SK-N-DZ (cell line): ENCODE data around the gene SULT1E1. TPM values are rescaled to one million over a fixed set of nuclear protein-coding genes. Genes with fewer than 3 reads are reported as not detected.

Experiments
- DNase-seq: peaks from one replicate; pipeline ENCODE4 v3.0.0-alpha.2; 2015; ENCODE audit warnings: low spot score
- polyA plus RNA-seq, 2 experiments: library from polyadenylated mRNA; depleted of rRNA; stranded (reverse); fragments of >200 nt; gene quantifications; 2 replicates each; pipeline ENCODE4 v1.2.3, GENCODE V29; 2014

SULT1E1 gene
- not detected in 2 replicates for polyA plus RNA-seq (2014; cell fraction: cytosol; rRNA removed)
- not detected in 2 replicates for polyA plus RNA-seq (2014; cell fraction: nucleus; rRNA removed)

- DNase-seq: no peak
These were observed at the start of gene SULT1E1 for GRCh38 chr4:69860052-69860451. SULT1E1 (minus strand) TSS chr4:69860145; CDS start chr4:69857644, 2,501 bp downstream.

- DNase-seq: no peak
These were observed 49.2 kb upstream of the SULT1E1 start for GRCh38 chr4:69909195-69909594.

- DNase-seq: no peak
These were observed 47.2 kb upstream of the SULT1E1 start for GRCh38 chr4:69907151-69907550.

GRCh38 chr4:69896530-69897116 lies 36.7 kb upstream of the SULT1E1 start:
- DNase-seq: no peak

- DNase-seq: no peak
These were observed 34.8 kb upstream of the SULT1E1 start for GRCh38 chr4:69894721-69895120.

- DNase-seq: no peak
These were observed 34.2 kb upstream of the SULT1E1 start for GRCh38 chr4:69894186-69894585.

GRCh38 chr4:69888336-69888735 lies 28.4 kb upstream of the SULT1E1 start:
- no peak for DNase-seq

GRCh38 chr4:69882150-69882549 lies 22.2 kb upstream of the SULT1E1 start:
- no peak for DNase-seq

- DNase-seq: peak; percentile 9
These were observed 21.3 kb upstream of the SULT1E1 start for GRCh38 chr4:69881173-69881773.

GRCh38 chr4:69878250-69878649 lies 18.3 kb upstream of the SULT1E1 start:
- DNase-seq: no peak

- DNase-seq: no peak
These were observed 17.5 kb upstream of the SULT1E1 start for GRCh38 chr4:69877453-69877852.

- DNase-seq: no peak
These were observed 16.1 kb upstream of the SULT1E1 start for GRCh38 chr4:69876071-69876470.

- no peak for DNase-seq
These were observed 15.6 kb upstream of the SULT1E1 start for GRCh38 chr4:69875576-69875975.

GRCh38 chr4:69874507-69874906 lies 14.6 kb upstream of the SULT1E1 start:
- DNase-seq: no peak

GRCh38 chr4:69861756-69862155 lies 1.8 kb upstream of the SULT1E1 start:
- no peak for DNase-seq

- no peak for DNase-seq
These were observed 765 bp upstream of the SULT1E1 start for GRCh38 chr4:69860521-69861298.

GRCh38 chr4:69859140-69859685 lies 732 bp downstream of the SULT1E1 start:
- DNase-seq: no peak

- no peak for DNase-seq
These were observed 1.3 kb downstream of the SULT1E1 start for GRCh38 chr4:69858690-69859089.

GRCh38 chr4:69855822-69856221 lies 4.1 kb downstream of the SULT1E1 start:
- DNase-seq: no peak

GRCh38 chr4:69849969-69850368 lies 10.0 kb downstream of the SULT1E1 start:
- DNase-seq: no peak

GRCh38 chr4:69849297-69849696 lies 10.6 kb downstream of the SULT1E1 start:
- no peak for DNase-seq

GRCh38 chr4:69848028-69848427 lies 11.9 kb downstream of the SULT1E1 start:
- DNase-seq: no peak
